ENCODE results near the gene CREG1. TPM values are rescaled to one million over a fixed set of nuclear protein-coding genes. Genes with fewer than 3 reads are reported as not detected.

The CREG1 gene
- total RNA-seq, 2 donors from 2014 or later: 81.1 to 100 TPM

- Histone ChIP-seq H3K4me1 (no peaks in the 10 kb centered on the region), H3K36me3 (replicated peaks in 1 of 2; ENCODE audit: insufficient read depth in 1 of 2, low read depth in 2 of 2) (no peaks in the 10 kb centered on the region), H3K4me3 (no peak overlapping the region), H3K27ac (no peak overlapping the region), H3K27me3 (no peaks in the 10 kb centered on the region), H3K9me3 (no peaks in the 10 kb centered on the region)
- DNase-seq (no peak), ATAC-seq (no peak)
- intact Hi-C loops (cut with DNase I): no loop called here
- TF ChIP-seq CTCF (IDR thresholded peaks at IDR 0.05) (no peak), POLR2A (IDR thresholded peaks at IDR 0.05) (no peak)
- WGBS, 2 donors: 75 to 91% methylated on average over 5 of the region's 5 CpGs
Measured at GRCh38 chr1:167522246-167522645, 31.3 kb downstream of the CREG1 start.

- Histone ChIP-seq H3K27ac (no peak overlapping the region), H3K36me3 (replicated peaks in 1 of 2; ENCODE audit: insufficient read depth in 1 of 2, low read depth in 2 of 2) (no peaks in the 10 kb centered on the region), H3K27me3 (no peaks in the 10 kb centered on the region), H3K4me1 (no peaks in the 10 kb centered on the region), H3K4me3 (no peak overlapping the region), H3K9me3 (no peaks in the 10 kb centered on the region)
- no peak for ATAC-seq
- no peak for DNase-seq
- TF ChIP-seq CTCF (IDR thresholded peaks at IDR 0.05) (no peak), POLR2A (IDR thresholded peaks at IDR 0.05) (no peak)
- intact Hi-C loops (cut with DNase I): no loop called here
Measured at GRCh38 chr1:167520711-167521206, 32.8 kb downstream of the CREG1 start.

GRCh38 chr1:167518331-167518700 is 35.2 kb downstream of the CREG1 start, which contains the start of gene CD247:
Gene CD247, minus strand, starts transcription at chr1:167518529. Its CDS starts 64 bp downstream, at chr1:167518465.
- peaks cover 0 to 3% of the 10 kb centered on the region in 2 donors for H3K27me3 ChIP-seq
- no peaks in the 10 kb centered on the region for H3K36me3 ChIP-seq (replicated peaks in 1 of 2; ENCODE audit: insufficient read depth in 1 of 2, low read depth in 2 of 2)
- no peak for TF ChIP-seq POLR2A (IDR thresholded peaks at IDR 0.05)
- TF ChIP-seq CTCF (IDR thresholded peaks at IDR 0.05): no peak
- no peaks in the 10 kb centered on the region for H3K9me3 ChIP-seq
- DNase-seq: no peak
- ATAC-seq: no peak
- no peak within 1 kb of the TSS for H3K4me3 ChIP-seq
- H3K4me1 ChIP-seq: no peaks in the 10 kb centered on the region
- H3K27ac ChIP-seq: no peak within 1 kb of the TSS
- intact Hi-C loops (cut with DNase I): loop anchor here (10.0 kb wide), 1 partner anchor 444 kb away; no protein-coding TSS in a partner anchor
- WGBS, 2 donors: 69 to 78% methylated on average over 14 of the region's 14 CpGs

GRCh38 chr1:167517535-167518330 is 35.8 kb downstream of the CREG1 start:
- TF ChIP-seq CTCF (IDR thresholded peaks at IDR 0.05) (no peak), POLR2A (IDR thresholded peaks at IDR 0.05) (no peak)
- Histone ChIP-seq H3K27ac (no peak overlapping the region), H3K4me1 (no peaks in the 10 kb centered on the region), H3K4me3 (no peak overlapping the region), H3K36me3 (replicated peaks in 1 of 2; ENCODE audit: insufficient read depth in 1 of 2, low read depth in 2 of 2) (no peaks in the 10 kb centered on the region), H3K9me3 (no peaks in the 10 kb centered on the region), H3K27me3 (peaks cover 0 to 3% of the 10 kb centered on the region in 2 donors)
- ATAC-seq (no peak), DNase-seq (no peak)
- WGBS, 2 donors: 76 to 79% methylated on average over 25 to 30 of the region's 30 CpGs
- intact Hi-C loops (cut with DNase I): loop anchor here (10.0 kb wide), 1 partner anchor 443 kb away; no protein-coding TSS in a partner anchor

Data from body of pancreas (tissue), 4 donors.